ENCODE results near the gene C11orf86. TPM values are rescaled to one million over a fixed set of nuclear protein-coding genes. Genes with fewer than 3 reads are reported as not detected.

Gene C11orf86
- total RNA-seq, 1 donor from 2014 or later, result not detected

- peaks cover 65% of the 10 kb centered on the region for H3K27me3 Mint-ChIP-seq (ENCODE audit: insufficient read depth)
- no peaks in the 10 kb centered on the region for H3K36me3 Mint-ChIP-seq (ENCODE audit: low read depth)
- no peak overlapping the region for H3K4me3 Mint-ChIP-seq
- peaks cover 12% of the 10 kb centered on the region for H3K4me1 Mint-ChIP-seq (ENCODE audit: low read depth)
- intact Hi-C loops (cut with micrococcal nuclease), result no loop called here
- no peaks in the 10 kb centered on the region for H3K9me3 Mint-ChIP-seq
- DNase-seq (ENCODE audit: low spot score), result no peak
- H3K27ac Mint-ChIP-seq, result no peak overlapping the region
These were observed 49.9 kb downstream of the C11orf86 start for GRCh38 chr11:67024966-67025365.

- Mint-ChIP-seq H3K4me1 (ENCODE audit: low read depth) (peaks cover 12% of the 10 kb centered on the region), H3K4me3 (no peak overlapping the region), H3K27me3 (ENCODE audit: insufficient read depth) (peaks cover 62% of the 10 kb centered on the region), H3K9me3 (no peaks in the 10 kb centered on the region), H3K27ac (no peak overlapping the region), H3K36me3 (ENCODE audit: low read depth) (no peaks in the 10 kb centered on the region)
- no peak for DNase-seq (ENCODE audit: low spot score)
- intact Hi-C loops (cut with micrococcal nuclease), result no loop called here
These were observed 50.6 kb downstream of the C11orf86 start for GRCh38 chr11:67025750-67026149.

Other genes starting within 250 kb of the C11orf86 start
- 0.91 and 1.1 TPM in 2 replicates for gene SPTBN2, start 246.1 kb upstream of the C11orf86 start, total RNA-seq
- gene RCE1, start 131.9 kb upstream of the C11orf86 start, total RNA-seq, result 30.9 and 34.4 TPM in 2 replicates
- gene LRFN4, start 118.2 kb upstream of the C11orf86 start, total RNA-seq, result 48.4 and 49.6 TPM in 2 replicates
- 11.2 and 15.9 TPM in 2 replicates for gene PC, start 16.9 kb upstream of the C11orf86 start, total RNA-seq
- gene SYT12, start 47.8 kb downstream of the C11orf86 start, total RNA-seq, result not detected in 2 replicates
- 0.39 and 0.44 TPM in 2 replicates for gene RHOD, start 81.5 kb downstream of the C11orf86 start, total RNA-seq
- 114 and 119 TPM in 2 replicates for gene KDM2A, start 144.0 kb downstream of the C11orf86 start, total RNA-seq

Measured in activated T-helper 1 cell treated with anti-CD3 and anti-CD28 coated beads, Interleukin-12 subunit alpha, Interleukin-12 subunit beta, Interleukin-2, Interleukin-4 antibody, amounts not matched to agents 30 ng/mL and 10 ng/mL and 1 ng/mL, durations not matched to agents 14 hours and 24 hours and 36 hours (primary cell).